Heart right ventricle (tissue), 16 donors: ENCODE data around the gene GABRB1. TPM values are rescaled to one million over a fixed set of nuclear protein-coding genes. Genes with fewer than 3 reads are reported as not detected.

Source experiments
- ATAC-seq, 8 donors: fragments of 200-7000 bp; cut with Tn5 transposase; one replicate each; pipeline ENCODE4 v1.9.1; 2020; ENCODE audit warnings: mild to moderate bottlenecking in 8 of 8, moderate library complexity in 8 of 8, moderate number of reproducible peaks in 1 of 8
- DNase-seq, 2 donors: peaks; one replicate each; pipeline ENCODE4 v3.0.0-alpha.2; 2020
- H3K27ac ChIP-seq, 10 donors: fragments of 200-600 bp; sonication (generic) in 2 of 10; one replicate each; pipeline versions ENCODE4 v1.5.0 to v1.8.0; 2020 to 2022; ENCODE audit warnings: mild to moderate bottlenecking in 3 of 10
- H3K27me3 ChIP-seq, 7 donors: fragments of 200-600 bp; one replicate each; pipeline ENCODE4 v1.8.0; 2021 to 2022; ENCODE audit warnings: mild to moderate bottlenecking in 2 of 7
- H3K36me3 ChIP-seq, 9 donors: fragments of 200-600 bp; sonication (generic) in 1 of 9; one replicate each; pipeline versions ENCODE4 v1.5.0 to v1.8.0; 2020 to 2022; ENCODE audit warnings: mild to moderate bottlenecking in 2 of 9
- H3K4me1 ChIP-seq, 9 donors: fragments of 200-600 bp; sonication (generic) in 1 of 9; one replicate each; pipeline versions ENCODE4 v1.5.0 to v1.8.0; 2020 to 2022; ENCODE audit warnings: mild to moderate bottlenecking in 4 of 9
- H3K4me3 ChIP-seq, 10 donors: fragments of 200-600 bp; sonication (generic) in 2 of 10; one replicate each; pipeline versions ENCODE4 v1.5.0 to v1.8.0; 2020 to 2022; ENCODE audit warnings: mild to moderate bottlenecking in 7 of 10, moderate library complexity in 2 of 10
- H3K9me3 ChIP-seq, 11 donors: fragments of 200-600 bp in 10 of 11; sonication (generic) in 2 of 11; one replicate each; pipeline versions ENCODE4 v1.5.0 to v1.8.0; 2013 to 2022; ENCODE audit warnings: mild to moderate bottlenecking in 2 of 11, control low read depth in 1 of 11, moderate library complexity in 1 of 11
- WGBS, 2 donors: extraction: QIAGEN DNeasy Blood & Tissue Kit; methylation state at CpG; one replicate each; pipeline ENCODE4 v1.1.7; 2013; ENCODE audit warnings: inconsistent platforms in 1 of 2; 5-methylcytosine and 5-hydroxymethylcytosine counted together
- intact Hi-C, 10 donors: fragments of 100-400 bp; cut with DNase I; formaldehyde crosslinking; loops; one replicate each; pipeline versions ENCODE4 v1.11.1 to v1.14.2; 2022
- polyA plus RNA-seq, 2 donors: library from polyadenylated mRNA; stranded (reverse); fragments of 200-250 nt; gene quantifications; one replicate each; pipeline ENCODE4 v1.2.3, GENCODE V29; 2013
- total RNA-seq, 10 donors: library from RNA; stranded (reverse); fragmentation: NEBNext Ultra II Directional in 3 of 10; extraction: Animal tissue kit (Norgen Biotek cat#: 25700) in 3 of 10; gene quantifications; one replicate each; pipeline versions ENCODE4 v1.2.1 to v1.2.4, GENCODE V29; 2021 to 2023
- TF ChIP-seq, protein P1 (sequence below), 9 donors: fragments of 200-600 bp; sonication (generic) in 2 of 9; IDR thresholded peaks; one replicate each; pipeline versions ENCODE4 v1.5.0 to v1.8.0; 2021 to 2022; ENCODE audit warnings: antibody characterized with exemption in 9 of 9, mild to moderate bottlenecking in 5 of 9, moderate library complexity in 1 of 9
- donor health status: Arrhythmogenic right ventricular cardiomyopathy.
- donor health status: ischemic (EF 13 %, LVEDD 7.1; RV severe dilation, severe dysfunction).
- donor health status: healthy with polysubstance abuse.
- donor health status: DM: no; HTN: yes; CAD: no.
- donor health status: DM: no; HTN: no; CAD: no.
- donor health status: ischemic (EF 25% LVEDD 6.9; RV normal size, moderate dysfunction).
- donor health status: ischemic (EF 25% LVEDD 5.7; RV mildly dilated, moderate dysfunction).
- donor health status: healthy.
- donor health status: DM: yes; HTN: yes; CAD: no.
- donor health status: Ischemic cardiomyopathy.
- donor health status: ischemic (EF 35%, LVEDD 5.7; RV mildly dilated, moderate dysfunction).
- donor health status: nonischemic (EF 11% LVEDD 7.7; RV severe dilation, severe dysfunction).
- donor health status: DM: yes; HTN: yes; CAD: no.
- donor health status: PGD.
- donor health status: ischemic (EF 29% LVEDD 5.4; RV normal size, mild dysfunction).
- donor health status: nonischemic (EF 23%, LVEDD 6.1; RV moderate dilation, normal function).

The GABRB1 gene
- total and polyA plus RNA-seq, 12 donors: 0.51 to 9.9 (median 6.2) TPM

DNA sequence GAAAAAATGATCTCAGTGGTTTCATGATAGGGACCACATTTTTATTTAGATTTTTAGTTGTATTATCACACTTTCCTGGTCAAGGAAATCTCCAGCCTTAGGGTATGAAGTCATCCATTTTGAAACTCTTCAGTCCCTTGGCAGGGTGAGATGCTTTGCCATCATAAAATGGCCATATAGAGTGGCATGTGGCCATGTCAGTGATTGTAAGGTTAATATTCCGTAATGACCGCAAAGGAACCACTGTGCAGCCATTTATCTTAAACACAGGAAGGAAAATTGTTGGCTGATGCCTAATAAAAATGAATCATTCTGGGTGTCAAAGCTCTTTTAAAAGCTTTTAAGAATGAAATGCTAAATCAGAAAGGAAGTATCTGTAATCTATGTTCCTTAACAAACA lies 396.6 kb downstream of the GABRB1 start:
- Histone ChIP-seq H3K36me3 (no peaks in the 10 kb centered on the region), H3K9me3 (no peaks in the 10 kb centered on the region), H3K27ac (no peak overlapping the region), H3K4me1 (no peaks in the 10 kb centered on the region), H3K27me3 (no peaks in the 10 kb centered on the region), H3K4me3 (no peak overlapping the region)
- intact Hi-C loops: no loop called here
- ATAC-seq (no peak), DNase-seq (no peak)
- TF ChIP-seq, protein P1, sequence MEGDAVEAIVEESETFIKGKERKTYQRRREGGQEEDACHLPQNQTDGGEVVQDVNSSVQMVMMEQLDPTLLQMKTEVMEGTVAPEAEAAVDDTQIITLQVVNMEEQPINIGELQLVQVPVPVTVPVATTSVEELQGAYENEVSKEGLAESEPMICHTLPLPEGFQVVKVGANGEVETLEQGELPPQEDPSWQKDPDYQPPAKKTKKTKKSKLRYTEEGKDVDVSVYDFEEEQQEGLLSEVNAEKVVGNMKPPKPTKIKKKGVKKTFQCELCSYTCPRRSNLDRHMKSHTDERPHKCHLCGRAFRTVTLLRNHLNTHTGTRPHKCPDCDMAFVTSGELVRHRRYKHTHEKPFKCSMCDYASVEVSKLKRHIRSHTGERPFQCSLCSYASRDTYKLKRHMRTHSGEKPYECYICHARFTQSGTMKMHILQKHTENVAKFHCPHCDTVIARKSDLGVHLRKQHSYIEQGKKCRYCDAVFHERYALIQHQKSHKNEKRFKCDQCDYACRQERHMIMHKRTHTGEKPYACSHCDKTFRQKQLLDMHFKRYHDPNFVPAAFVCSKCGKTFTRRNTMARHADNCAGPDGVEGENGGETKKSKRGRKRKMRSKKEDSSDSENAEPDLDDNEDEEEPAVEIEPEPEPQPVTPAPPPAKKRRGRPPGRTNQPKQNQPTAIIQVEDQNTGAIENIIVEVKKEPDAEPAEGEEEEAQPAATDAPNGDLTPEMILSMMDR (IDR thresholded peaks at IDR 0.05): no peak
- 59 to 74% methylated on average over 2 of the region's 2 CpGs for WGBS, 2 donors

DNA sequence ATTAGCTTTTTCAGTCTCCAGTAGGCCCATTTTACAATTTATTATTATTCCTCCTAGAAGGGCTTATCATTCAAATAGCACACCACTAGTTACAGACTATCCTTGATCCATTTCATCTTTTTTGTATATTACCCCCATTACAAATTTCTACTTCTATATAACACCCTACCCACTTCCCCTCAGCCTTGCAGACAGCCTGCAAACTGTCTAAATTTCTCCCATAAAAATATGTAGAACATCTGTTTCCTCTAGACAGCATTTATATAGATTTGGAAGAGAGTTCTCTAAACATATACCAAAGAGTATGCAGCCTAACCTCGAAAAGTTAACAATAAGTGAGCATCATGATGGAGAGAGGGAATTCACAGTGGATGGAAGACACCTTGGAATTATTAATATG lies 401.4 kb downstream of the GABRB1 start:
- no peak for ATAC-seq
- DNase-seq: no peak
- TF ChIP-seq, protein P1 (IDR thresholded peaks at IDR 0.05): no peak
- Histone ChIP-seq H3K9me3 (no peaks in the 10 kb centered on the region), H3K27ac (no peak overlapping the region), H3K36me3 (no peaks in the 10 kb centered on the region), H3K4me3 (no peak overlapping the region), H3K27me3 (no peaks in the 10 kb centered on the region), H3K4me1 (no peaks in the 10 kb centered on the region)
- WGBS, 2 donors: 66 to 80% methylated on average over 1 of the region's 1 CpG
- intact Hi-C loops: no loop called here

DNA sequence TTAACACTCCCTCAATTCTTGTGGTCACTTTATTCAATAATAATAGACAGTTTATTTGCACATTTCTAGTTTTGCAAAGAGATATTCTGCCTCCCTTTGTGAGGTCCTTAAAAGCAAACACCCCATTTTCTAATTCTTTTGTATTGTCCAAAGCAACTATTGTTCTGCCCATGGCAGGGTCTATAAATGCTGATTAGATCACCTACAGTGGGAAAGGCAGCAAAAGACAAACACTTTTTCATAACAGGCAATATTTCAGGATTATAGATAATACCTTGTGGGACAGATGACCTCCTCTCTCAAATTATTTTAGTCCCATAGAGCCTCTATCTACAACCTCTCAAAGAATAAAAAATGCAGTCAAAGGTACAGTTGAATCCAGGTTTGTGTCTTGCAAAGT lies 403.6 kb downstream of the GABRB1 start:
- Histone ChIP-seq H3K36me3 (no peaks in the 10 kb centered on the region), H3K9me3 (no peaks in the 10 kb centered on the region), H3K27ac (no peak overlapping the region), H3K27me3 (no peaks in the 10 kb centered on the region), H3K4me1 (no peaks in the 10 kb centered on the region), H3K4me3 (no peak overlapping the region)
- ATAC-seq (no peak), DNase-seq (no peak)
- TF ChIP-seq, protein P1 (IDR thresholded peaks at IDR 0.05): no peak
- intact Hi-C loops: no loop called here

DNA sequence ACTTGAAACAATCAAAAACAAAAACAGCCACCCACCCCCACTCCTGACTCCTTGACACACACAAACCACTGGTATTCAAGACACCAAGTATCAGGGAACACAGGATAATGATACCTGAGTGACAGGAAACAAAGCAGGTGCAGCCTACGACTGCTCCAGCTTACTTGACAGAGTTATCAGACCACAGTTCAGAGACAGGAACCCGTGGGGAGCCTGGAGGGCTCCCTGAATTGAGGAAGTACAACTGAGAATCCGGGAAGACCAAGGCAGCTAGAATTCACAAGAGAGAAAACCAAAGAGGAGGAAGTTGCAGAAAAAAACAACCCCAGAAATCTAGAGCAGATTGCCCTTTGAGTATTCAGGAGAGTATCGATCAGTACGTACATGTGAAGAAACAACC lies 411.6 kb downstream of the GABRB1 start:
- H3K36me3 ChIP-seq: no peaks in the 10 kb centered on the region
- DNase-seq (no peak), ATAC-seq (no peak)
- H3K9me3 ChIP-seq: no peaks in the 10 kb centered on the region
- no peaks in the 10 kb centered on the region for H3K27me3 ChIP-seq
- intact Hi-C loops: no loop called here
- no peak overlapping the region for H3K4me3 ChIP-seq
- peak overlapping the region in 1 of 10 donors; percentile 71 for H3K27ac ChIP-seq
- TF ChIP-seq, protein P1 (IDR thresholded peaks at IDR 0.05): no peak
- H3K4me1 ChIP-seq: peaks cover 0 to 7% (median 0%) of the 10 kb centered on the region in 9 donors
- 72% methylated on average over 5 of the region's 5 CpGs for WGBS, 2 donors

DNA sequence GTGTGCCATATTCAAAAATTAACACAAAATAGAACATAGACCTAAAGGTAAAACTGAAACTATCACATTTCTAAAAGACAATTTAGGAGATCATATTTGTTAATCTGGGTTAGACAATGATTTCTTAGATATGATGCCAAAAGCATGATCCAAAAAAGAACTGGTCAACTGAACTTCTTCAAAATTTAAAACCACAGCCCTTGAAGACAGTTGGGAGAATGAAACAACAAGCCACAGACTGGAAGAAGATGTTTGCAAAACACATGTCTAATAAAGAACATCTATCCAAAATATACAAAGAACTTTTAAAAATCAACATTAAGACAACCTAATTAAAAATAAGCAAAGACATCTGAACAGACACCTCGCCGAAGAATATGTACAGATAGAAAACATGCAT lies 412.7 kb downstream of the GABRB1 start:
- Histone ChIP-seq H3K4me1 (peaks cover 0 to 7% (median 0%) of the 10 kb centered on the region in 9 donors), H3K4me3 (no peak overlapping the region), H3K27ac (no peak overlapping the region), H3K9me3 (no peaks in the 10 kb centered on the region), H3K36me3 (no peaks in the 10 kb centered on the region), H3K27me3 (no peaks in the 10 kb centered on the region)
- intact Hi-C loops: no loop called here
- TF ChIP-seq, protein P1 (IDR thresholded peaks at IDR 0.05): no peak
- WGBS, 2 donors: 94 to 95% methylated on average over 2 of the region's 2 CpGs
- ATAC-seq: no peak
- DNase-seq: no peak
